CD4-positive, alpha-beta T cell (primary cell): ENCODE data around the gene CUL9. TPM values are rescaled to one million over a fixed set of nuclear protein-coding genes. Genes with fewer than 3 reads are reported as not detected.

ENCODE experiments used
- ATAC-seq: fragments of 200-7000 bp; cut with Tn5 transposase; one replicate; pipeline ENCODE4 v1.10.0; 2022; ENCODE audit warnings: mild to moderate bottlenecking; ENCODE audit not compliant: poor library complexity
- CTCF ChIA-PET: fragments of 350-600 bp; sonication (Branson Sonifier 250); formaldehyde crosslinking; loops from one replicate; lab custom pipeline; 2021; ENCODE audit warnings: antibody characterized with exemption, inconsistent platforms; lab: Charles Lee
- POLR2A ChIA-PET: fragments of 350-600 bp; sonication (Branson Sonifier 250); formaldehyde crosslinking; loops from one replicate; lab custom pipeline; 2021; ENCODE audit warnings: antibody characterized with exemption, inconsistent platforms; lab: Charles Lee
- DNase-seq, 14 experiments: peaks; one replicate each; pipeline ENCODE4 v3.0.0-alpha.2; 2013 to 2020; ENCODE audit warnings: mixed read lengths in 2 of 14
- H3K27ac ChIP-seq, 2 donors: one replicate each; pipeline versions ENCODE4 v1.5.1 to v1.7.0; 2013; ENCODE audit warnings: low read length in 2 of 2, low read depth in 1 of 2, mild to moderate bottlenecking in 1 of 2
- H3K27me3 ChIP-seq, 2 experiments: 1 replicate in 1 of 2; 2 replicates in 1 of 2; pipeline versions ENCODE4 v1.6.1 to v1.7.0; 2013; ENCODE audit warnings: low read length in 2 of 2, control low read depth in 1 of 2, mild to moderate bottlenecking in 1 of 2, moderate library complexity in 1 of 2; ENCODE audit not compliant: insufficient read depth in 2 of 2, control insufficient read depth in 1 of 2
- H3K36me3 ChIP-seq: one replicate; pipeline ENCODE4 v1.6.1; 2013; ENCODE audit warnings: low read length, control low read depth; ENCODE audit not compliant: insufficient read depth
- H3K4me1 ChIP-seq: one replicate; pipeline ENCODE4 v1.6.1; 2013; ENCODE audit warnings: low read length, control low read depth; ENCODE audit not compliant: insufficient read depth
- H3K4me3 ChIP-seq: one replicate; pipeline ENCODE4 v1.5.1; 2013; ENCODE audit warnings: mild to moderate bottlenecking, low read length, moderate library complexity
- H3K9me3 ChIP-seq, 2 experiments: 1 replicate in 1 of 2; 2 replicates in 1 of 2; pipeline versions ENCODE4 v1.6.1 to v1.7.0; 2013; ENCODE audit warnings: low read length in 2 of 2, mild to moderate bottlenecking in 2 of 2, control low read depth in 1 of 2, moderate library complexity in 1 of 2; ENCODE audit not compliant: control insufficient read depth in 1 of 2, insufficient read depth in 1 of 2
- H3K27ac Mint-ChIP-seq: one replicate; pipeline ENCODE4 v1.8.0; 2020; ENCODE audit warnings: mixed read lengths
- H3K27me3 Mint-ChIP-seq: one replicate; pipeline ENCODE4 v1.8.0; 2021; ENCODE audit warnings: mixed read lengths
- H3K36me3 Mint-ChIP-seq: one replicate; pipeline ENCODE4 v1.8.0; 2021; ENCODE audit warnings: low read depth, mixed read lengths
- H3K4me1 Mint-ChIP-seq: one replicate; pipeline ENCODE4 v1.8.0; 2021; ENCODE audit warnings: low read depth, mixed read lengths
- H3K4me3 Mint-ChIP-seq: one replicate; pipeline ENCODE4 v1.8.0; 2020; ENCODE audit warnings: mild to moderate bottlenecking, mixed read lengths
- H3K9me3 Mint-ChIP-seq: one replicate; pipeline ENCODE4 v1.8.0; 2020; ENCODE audit warnings: mixed read lengths
- intact Hi-C, 2 experiments: fragments of 100-400 bp; cut with DNase I in 1 of 2; cut with micrococcal nuclease in 1 of 2; formaldehyde crosslinking; loops; one replicate each; pipeline versions ENCODE4 v1.15.1 to v1.9.0; 2023 to 2025; cut with DNase I, micrococcal nuclease
- total RNA-seq, 174 experiments: library from RNA in 2 of 174; stranded (reverse) in 2 of 174; gene quantifications; one replicate each; pipeline ENCODE4 v1.2.3 and lab custom pipeline; 2021 to 2026
- TF ChIP-seq, protein P1 (sequence below): fragments of 200-600 bp; IDR thresholded peaks from one replicate; pipeline ENCODE4 v1.8.0; 2022; ENCODE audit warnings: antibody characterized with exemption, mild to moderate bottlenecking

Gene CUL9
- total RNA-seq, 2 experiments from 2014 or later: 75.5 to 79.2 TPM

DNA sequence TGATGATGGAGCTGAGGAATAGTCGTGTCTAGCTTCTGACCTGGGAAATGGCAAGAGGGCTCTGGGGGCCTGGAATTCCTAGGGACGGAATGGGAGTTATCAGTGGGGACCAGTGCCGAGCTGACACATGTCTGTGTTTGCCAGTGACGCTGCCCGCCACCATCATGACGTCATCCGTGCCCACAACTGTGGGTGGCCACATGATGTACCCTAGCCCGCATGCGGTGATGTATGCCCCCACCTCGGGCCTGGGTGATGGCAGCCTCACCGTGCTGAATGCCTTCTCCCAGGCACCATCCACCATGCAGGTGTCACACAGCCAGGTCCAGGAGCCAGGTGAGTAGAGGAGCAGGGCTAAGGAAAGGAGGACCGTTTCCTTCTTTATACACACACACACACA, 3.8 kb upstream of the CUL9 start:
- TF ChIP-seq, protein P1, sequence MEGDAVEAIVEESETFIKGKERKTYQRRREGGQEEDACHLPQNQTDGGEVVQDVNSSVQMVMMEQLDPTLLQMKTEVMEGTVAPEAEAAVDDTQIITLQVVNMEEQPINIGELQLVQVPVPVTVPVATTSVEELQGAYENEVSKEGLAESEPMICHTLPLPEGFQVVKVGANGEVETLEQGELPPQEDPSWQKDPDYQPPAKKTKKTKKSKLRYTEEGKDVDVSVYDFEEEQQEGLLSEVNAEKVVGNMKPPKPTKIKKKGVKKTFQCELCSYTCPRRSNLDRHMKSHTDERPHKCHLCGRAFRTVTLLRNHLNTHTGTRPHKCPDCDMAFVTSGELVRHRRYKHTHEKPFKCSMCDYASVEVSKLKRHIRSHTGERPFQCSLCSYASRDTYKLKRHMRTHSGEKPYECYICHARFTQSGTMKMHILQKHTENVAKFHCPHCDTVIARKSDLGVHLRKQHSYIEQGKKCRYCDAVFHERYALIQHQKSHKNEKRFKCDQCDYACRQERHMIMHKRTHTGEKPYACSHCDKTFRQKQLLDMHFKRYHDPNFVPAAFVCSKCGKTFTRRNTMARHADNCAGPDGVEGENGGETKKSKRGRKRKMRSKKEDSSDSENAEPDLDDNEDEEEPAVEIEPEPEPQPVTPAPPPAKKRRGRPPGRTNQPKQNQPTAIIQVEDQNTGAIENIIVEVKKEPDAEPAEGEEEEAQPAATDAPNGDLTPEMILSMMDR: no peak
- Histone ChIP-seq H3K27ac (no peak overlapping the region), H3K27me3 (no peaks in the 10 kb centered on the region), H3K4me1 (peaks cover 50% of the 10 kb centered on the region), H3K9me3 (no peaks in the 10 kb centered on the region), H3K4me3 (no peak overlapping the region), H3K36me3 (peaks cover 43% of the 10 kb centered on the region)
- ChIA-PET CTCF (no interaction called here), POLR2A (no interaction called here)
- DNase-seq: peak in 1 of 14 experiments; percentile 28
- ATAC-seq: no peak
- intact Hi-C loops: loop anchor here in 1 of 2 experiments (10.0 kb wide), 1 partner anchor 393 kb away; the partner anchor contains the start of gene BICRAL
- Mint-ChIP-seq H3K27me3 (no peaks in the 10 kb centered on the region), H3K36me3 (peaks cover 61% of the 10 kb centered on the region), H3K9me3 (no peaks in the 10 kb centered on the region), H3K4me1 (peaks cover 43% of the 10 kb centered on the region), H3K27ac (peak overlapping the region; percentile 27), H3K4me3 (no peak overlapping the region)

DNA sequence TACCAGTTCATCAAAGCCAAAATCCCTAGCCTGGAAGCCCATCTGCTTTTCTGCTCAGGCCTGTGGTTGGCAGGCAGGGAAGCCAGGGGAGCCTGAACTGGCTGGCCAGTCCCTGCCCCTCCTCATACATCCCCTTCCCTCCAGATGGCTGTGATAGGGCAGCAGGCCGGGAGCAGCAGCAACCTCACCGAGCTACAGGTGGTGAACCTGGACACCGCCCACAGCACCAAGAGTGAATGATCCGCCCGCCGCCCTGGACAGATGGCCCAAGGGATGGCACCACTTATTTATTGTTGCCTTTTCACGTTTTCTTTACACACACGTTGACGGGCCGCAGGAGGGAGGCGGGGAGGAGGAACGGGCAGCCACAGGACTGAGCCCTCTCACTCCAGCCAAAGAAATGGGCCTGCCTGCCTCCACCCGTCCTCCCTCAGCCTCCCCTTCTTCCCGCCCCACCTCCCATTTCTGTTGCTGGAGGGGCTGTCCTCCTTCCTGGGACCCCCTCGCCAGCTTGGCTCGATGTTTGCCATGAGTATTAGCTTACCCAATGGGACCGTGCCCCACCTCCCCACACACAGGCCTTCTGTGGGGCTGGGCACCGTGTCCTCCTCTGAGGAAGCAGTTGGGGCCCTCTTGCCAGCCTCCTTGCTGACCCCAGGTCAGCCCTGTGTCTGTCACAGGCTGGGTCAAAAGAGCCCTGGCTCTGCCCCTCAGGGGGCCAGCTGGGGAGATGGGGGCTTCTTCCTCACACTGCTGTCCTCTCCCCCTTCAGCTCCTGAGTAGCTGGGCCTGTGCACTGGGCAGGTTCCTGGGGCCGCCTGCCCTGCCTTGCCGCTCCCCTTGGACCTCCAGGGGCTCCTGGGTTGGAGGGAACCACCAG, 2.8 kb upstream of the CUL9 start:
- Mint-ChIP-seq H3K36me3 (peaks cover 61% of the 10 kb centered on the region), H3K27ac (no peak overlapping the region), H3K27me3 (no peaks in the 10 kb centered on the region), H3K4me1 (peaks cover 43% of the 10 kb centered on the region), H3K9me3 (no peaks in the 10 kb centered on the region), H3K4me3 (no peak overlapping the region)
- no peak for DNase-seq
- ChIA-PET POLR2A (interaction anchor here (1.1 kb wide), 1 partner anchor 195 kb away, joined by 4 read pairs; the partner anchor contains the start of gene PPP2R5D), CTCF (interaction anchor here (1.5 kb wide), 1 partner anchor 8 kb away, joined by 5 read pairs; the partner anchor contains the start of gene SRF)
- Histone ChIP-seq H3K27me3 (no peaks in the 10 kb centered on the region), H3K4me3 (no peak overlapping the region), H3K9me3 (no peaks in the 10 kb centered on the region), H3K36me3 (peaks cover 43% of the 10 kb centered on the region), H3K27ac (no peak overlapping the region), H3K4me1 (peaks cover 50% of the 10 kb centered on the region)
- TF ChIP-seq, protein P1: no peak
- no peak for ATAC-seq
- intact Hi-C loops: loop anchor here in 1 of 2 experiments (10.0 kb wide), 1 partner anchor 394 kb away; the partner anchor contains the start of gene BICRAL

DNA sequence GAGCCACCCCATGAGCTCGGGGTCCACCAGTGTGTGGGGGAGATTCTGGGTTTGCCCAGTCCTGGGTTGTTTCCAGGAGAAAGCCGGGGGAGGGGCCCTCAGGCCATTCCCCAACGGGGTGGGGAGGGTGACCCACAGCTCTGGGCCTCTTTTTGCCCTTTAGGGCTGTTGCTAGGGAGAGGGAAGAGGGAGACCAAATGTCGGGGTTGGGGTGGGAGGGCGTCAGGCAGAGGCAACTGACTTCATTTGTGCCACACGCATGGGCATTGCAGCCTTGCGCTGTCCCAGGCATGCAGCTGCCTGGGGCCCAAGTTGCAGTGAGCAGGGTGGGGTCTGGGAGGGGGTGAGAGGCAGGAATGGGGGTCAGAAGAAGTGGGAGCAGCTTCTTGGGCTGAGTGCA, 1.9 kb upstream of the CUL9 start:
- H3K36me3 ChIP-seq: peaks cover 45% of the 10 kb centered on the region
- TF ChIP-seq, protein P1: no peak
- H3K4me3 ChIP-seq: no peak overlapping the region
- ChIA-PET POLR2A (interaction anchor here (1.1 kb wide), 2 partner anchors 8 to 196 kb away, joined by 3 to 4 read pairs; partner anchors contain the start of gene PPP2R5D), CTCF (interaction anchor here (1.5 kb wide), 1 partner anchor 9 kb away, joined by 5 read pairs; the partner anchor contains the start of gene SRF)
- Mint-ChIP-seq H3K9me3 (no peaks in the 10 kb centered on the region), H3K4me1 (peaks cover 43% of the 10 kb centered on the region), H3K27ac (no peak overlapping the region), H3K4me3 (no peak overlapping the region), H3K27me3 (no peaks in the 10 kb centered on the region), H3K36me3 (peaks cover 55% of the 10 kb centered on the region)
- no peak overlapping the region for H3K27ac ChIP-seq
- no peaks in the 10 kb centered on the region for H3K9me3 ChIP-seq
- intact Hi-C loops: loop anchor here in 1 of 2 experiments (5.0 kb wide), 1 partner anchor 297 kb away; the partner anchor contains the start of gene TJAP1
- ATAC-seq (no peak), DNase-seq (no peak)
- H3K27me3 ChIP-seq: no peaks in the 10 kb centered on the region
- H3K4me1 ChIP-seq: peaks cover 49% of the 10 kb centered on the region
